ENCODE results near the gene PIAS4. TPM values are rescaled to one million over a fixed set of nuclear protein-coding genes. Genes with fewer than 3 reads are reported as not detected.

PIAS4 gene
- total and polyA plus RNA-seq, 9 of the 15 experiments (the other 6 are each of a cell fraction or from before 2014, with no cell fraction given), result 0.27 to 34.9 (median 14.4) TPM

DNA sequence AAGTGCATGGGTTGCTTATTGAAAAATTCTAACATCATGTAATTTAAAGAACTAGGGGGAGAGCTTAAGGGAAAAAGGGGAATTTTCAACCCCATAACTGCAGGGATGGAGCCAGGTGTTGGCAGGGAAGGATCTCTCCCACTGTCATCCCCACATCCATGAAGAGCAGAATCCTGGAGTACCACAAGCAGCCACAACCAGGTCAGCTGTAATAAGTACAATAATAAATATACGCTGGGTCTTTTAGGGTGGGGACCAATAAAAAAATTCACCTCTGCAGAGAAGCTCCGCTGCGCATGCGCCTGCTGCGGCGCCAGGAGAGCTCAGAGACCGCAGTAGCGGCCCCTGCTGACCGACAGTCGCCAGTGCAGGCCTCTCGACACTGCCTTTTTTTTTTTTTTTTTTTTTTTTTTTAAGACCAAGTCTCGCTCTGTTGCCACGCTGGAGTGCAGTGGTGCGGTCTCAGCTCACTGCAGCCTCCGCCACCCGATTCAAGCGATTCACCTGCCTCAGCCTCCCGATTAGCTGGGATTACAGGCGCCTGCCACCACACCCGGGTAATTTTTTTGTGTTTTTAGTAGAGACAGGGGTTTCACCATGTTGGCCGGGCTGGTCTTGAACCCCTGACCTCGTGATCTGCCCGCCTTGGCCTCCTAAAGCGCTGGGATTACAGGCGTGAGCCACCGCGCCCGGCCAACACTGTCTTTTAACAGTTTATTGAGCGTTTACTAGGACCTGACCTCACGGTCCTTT, 19.7 kb upstream of the PIAS4 start (continued):
- TF ChIP-seq, protein P1, sequence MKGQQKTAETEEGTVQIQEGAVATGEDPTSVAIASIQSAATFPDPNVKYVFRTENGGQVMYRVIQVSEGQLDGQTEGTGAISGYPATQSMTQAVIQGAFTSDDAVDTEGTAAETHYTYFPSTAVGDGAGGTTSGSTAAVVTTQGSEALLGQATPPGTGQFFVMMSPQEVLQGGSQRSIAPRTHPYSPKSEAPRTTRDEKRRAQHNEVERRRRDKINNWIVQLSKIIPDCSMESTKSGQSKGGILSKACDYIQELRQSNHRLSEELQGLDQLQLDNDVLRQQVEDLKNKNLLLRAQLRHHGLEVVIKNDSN (CRISPR knock-in tag; IDR thresholded peaks at IDR 0.05), result 0 out of 2 replicates have a peak, but pooled peaks have one; percentile 32
- TF ChIP-seq KLF16 (IDR thresholded peaks at IDR 0.05) (0 out of 2 replicates have a peak, but pooled peaks have one; percentile 53), NCOA2 (IDR thresholded peaks at IDR 0.05; ENCODE audit: partially characterized antibody in 2 of 2) (no peak), BCOR (IDR thresholded peaks at IDR 0.05) (peak; percentile 86), MEF2D (tag; conservative IDR thresholded peaks at IDR 0.05; ENCODE audit: low read depth) (0 out of 2 replicates have a peak, but pooled peaks have one; percentile 20), EWSR1 (IDR thresholded peaks at IDR 0.05; ENCODE audit: borderline replicate concordance, low read depth, partially characterized antibody) (no peak)
- TF ChIP-seq, protein P2, sequence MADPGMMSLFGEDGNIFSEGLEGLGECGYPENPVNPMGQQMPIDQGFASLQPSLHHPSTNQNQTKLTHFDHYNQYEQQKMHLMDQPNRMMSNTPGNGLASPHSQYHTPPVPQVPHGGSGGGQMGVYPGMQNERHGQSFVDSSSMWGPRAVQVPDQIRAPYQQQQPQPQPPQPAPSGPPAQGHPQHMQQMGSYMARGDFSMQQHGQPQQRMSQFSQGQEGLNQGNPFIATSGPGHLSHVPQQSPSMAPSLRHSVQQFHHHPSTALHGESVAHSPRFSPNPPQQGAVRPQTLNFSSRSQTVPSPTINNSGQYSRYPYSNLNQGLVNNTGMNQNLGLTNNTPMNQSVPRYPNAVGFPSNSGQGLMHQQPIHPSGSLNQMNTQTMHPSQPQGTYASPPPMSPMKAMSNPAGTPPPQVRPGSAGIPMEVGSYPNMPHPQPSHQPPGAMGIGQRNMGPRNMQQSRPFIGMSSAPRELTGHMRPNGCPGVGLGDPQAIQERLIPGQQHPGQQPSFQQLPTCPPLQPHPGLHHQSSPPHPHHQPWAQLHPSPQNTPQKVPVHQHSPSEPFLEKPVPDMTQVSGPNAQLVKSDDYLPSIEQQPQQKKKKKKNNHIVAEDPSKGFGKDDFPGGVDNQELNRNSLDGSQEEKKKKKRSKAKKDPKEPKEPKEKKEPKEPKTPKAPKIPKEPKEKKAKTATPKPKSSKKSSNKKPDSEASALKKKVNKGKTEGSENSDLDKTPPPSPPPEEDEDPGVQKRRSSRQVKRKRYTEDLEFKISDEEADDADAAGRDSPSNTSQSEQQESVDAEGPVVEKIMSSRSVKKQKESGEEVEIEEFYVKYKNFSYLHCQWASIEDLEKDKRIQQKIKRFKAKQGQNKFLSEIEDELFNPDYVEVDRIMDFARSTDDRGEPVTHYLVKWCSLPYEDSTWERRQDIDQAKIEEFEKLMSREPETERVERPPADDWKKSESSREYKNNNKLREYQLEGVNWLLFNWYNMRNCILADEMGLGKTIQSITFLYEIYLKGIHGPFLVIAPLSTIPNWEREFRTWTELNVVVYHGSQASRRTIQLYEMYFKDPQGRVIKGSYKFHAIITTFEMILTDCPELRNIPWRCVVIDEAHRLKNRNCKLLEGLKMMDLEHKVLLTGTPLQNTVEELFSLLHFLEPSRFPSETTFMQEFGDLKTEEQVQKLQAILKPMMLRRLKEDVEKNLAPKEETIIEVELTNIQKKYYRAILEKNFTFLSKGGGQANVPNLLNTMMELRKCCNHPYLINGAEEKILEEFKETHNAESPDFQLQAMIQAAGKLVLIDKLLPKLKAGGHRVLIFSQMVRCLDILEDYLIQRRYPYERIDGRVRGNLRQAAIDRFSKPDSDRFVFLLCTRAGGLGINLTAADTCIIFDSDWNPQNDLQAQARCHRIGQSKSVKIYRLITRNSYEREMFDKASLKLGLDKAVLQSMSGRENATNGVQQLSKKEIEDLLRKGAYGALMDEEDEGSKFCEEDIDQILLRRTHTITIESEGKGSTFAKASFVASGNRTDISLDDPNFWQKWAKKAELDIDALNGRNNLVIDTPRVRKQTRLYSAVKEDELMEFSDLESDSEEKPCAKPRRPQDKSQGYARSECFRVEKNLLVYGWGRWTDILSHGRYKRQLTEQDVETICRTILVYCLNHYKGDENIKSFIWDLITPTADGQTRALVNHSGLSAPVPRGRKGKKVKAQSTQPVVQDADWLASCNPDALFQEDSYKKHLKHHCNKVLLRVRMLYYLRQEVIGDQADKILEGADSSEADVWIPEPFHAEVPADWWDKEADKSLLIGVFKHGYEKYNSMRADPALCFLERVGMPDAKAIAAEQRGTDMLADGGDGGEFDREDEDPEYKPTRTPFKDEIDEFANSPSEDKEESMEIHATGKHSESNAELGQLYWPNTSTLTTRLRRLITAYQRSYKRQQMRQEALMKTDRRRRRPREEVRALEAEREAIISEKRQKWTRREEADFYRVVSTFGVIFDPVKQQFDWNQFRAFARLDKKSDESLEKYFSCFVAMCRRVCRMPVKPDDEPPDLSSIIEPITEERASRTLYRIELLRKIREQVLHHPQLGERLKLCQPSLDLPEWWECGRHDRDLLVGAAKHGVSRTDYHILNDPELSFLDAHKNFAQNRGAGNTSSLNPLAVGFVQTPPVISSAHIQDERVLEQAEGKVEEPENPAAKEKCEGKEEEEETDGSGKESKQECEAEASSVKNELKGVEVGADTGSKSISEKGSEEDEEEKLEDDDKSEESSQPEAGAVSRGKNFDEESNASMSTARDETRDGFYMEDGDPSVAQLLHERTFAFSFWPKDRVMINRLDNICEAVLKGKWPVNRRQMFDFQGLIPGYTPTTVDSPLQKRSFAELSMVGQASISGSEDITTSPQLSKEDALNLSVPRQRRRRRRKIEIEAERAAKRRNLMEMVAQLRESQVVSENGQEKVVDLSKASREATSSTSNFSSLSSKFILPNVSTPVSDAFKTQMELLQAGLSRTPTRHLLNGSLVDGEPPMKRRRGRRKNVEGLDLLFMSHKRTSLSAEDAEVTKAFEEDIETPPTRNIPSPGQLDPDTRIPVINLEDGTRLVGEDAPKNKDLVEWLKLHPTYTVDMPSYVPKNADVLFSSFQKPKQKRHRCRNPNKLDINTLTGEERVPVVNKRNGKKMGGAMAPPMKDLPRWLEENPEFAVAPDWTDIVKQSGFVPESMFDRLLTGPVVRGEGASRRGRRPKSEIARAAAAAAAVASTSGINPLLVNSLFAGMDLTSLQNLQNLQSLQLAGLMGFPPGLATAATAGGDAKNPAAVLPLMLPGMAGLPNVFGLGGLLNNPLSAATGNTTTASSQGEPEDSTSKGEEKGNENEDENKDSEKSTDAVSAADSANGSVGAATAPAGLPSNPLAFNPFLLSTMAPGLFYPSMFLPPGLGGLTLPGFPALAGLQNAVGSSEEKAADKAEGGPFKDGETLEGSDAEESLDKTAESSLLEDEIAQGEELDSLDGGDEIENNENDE (IDR thresholded peaks at IDR 0.05; ENCODE audit: low read depth, low read length), result no peak
- TF ChIP-seq, protein P3, sequence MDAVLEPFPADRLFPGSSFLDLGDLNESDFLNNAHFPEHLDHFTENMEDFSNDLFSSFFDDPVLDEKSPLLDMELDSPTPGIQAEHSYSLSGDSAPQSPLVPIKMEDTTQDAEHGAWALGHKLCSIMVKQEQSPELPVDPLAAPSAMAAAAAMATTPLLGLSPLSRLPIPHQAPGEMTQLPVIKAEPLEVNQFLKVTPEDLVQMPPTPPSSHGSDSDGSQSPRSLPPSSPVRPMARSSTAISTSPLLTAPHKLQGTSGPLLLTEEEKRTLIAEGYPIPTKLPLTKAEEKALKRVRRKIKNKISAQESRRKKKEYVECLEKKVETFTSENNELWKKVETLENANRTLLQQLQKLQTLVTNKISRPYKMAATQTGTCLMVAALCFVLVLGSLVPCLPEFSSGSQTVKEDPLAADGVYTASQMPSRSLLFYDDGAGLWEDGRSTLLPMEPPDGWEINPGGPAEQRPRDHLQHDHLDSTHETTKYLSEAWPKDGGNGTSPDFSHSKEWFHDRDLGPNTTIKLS (IDR thresholded peaks at IDR 0.05; ENCODE audit: borderline replicate concordance, low read depth), result 0 out of 2 replicates have a peak, but pooled peaks have one; percentile 38
- TF ChIP-seq, protein P4, sequence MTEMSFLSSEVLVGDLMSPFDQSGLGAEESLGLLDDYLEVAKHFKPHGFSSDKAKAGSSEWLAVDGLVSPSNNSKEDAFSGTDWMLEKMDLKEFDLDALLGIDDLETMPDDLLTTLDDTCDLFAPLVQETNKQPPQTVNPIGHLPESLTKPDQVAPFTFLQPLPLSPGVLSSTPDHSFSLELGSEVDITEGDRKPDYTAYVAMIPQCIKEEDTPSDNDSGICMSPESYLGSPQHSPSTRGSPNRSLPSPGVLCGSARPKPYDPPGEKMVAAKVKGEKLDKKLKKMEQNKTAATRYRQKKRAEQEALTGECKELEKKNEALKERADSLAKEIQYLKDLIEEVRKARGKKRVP (CRISPR knock-in tag; IDR thresholded peaks at IDR 0.05), result no peak
- TF ChIP-seq, protein P5, sequence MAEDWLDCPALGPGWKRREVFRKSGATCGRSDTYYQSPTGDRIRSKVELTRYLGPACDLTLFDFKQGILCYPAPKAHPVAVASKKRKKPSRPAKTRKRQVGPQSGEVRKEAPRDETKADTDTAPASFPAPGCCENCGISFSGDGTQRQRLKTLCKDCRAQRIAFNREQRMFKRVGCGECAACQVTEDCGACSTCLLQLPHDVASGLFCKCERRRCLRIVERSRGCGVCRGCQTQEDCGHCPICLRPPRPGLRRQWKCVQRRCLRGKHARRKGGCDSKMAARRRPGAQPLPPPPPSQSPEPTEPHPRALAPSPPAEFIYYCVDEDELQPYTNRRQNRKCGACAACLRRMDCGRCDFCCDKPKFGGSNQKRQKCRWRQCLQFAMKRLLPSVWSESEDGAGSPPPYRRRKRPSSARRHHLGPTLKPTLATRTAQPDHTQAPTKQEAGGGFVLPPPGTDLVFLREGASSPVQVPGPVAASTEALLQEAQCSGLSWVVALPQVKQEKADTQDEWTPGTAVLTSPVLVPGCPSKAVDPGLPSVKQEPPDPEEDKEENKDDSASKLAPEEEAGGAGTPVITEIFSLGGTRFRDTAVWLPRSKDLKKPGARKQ (CRISPR knock-in tag; IDR thresholded peaks at IDR 0.05), result no peak
